GM10266 (cell line): ENCODE results near the gene ALDOA.

Source experiments
- DNase-seq: peaks from one replicate; pipeline ENCODE4 v3.0.0; 2012; ENCODE audit errors: extremely low spot score
- TF ChIP-seq, protein P1 (sequence below): IDR thresholded peaks from 2 replicates; pipeline ENCODE4 v1.5.1; 2012; ENCODE audit warnings: mild to moderate bottlenecking, low read depth; ENCODE audit not compliant: control insufficient read depth, insufficient read depth; ENCODE audit errors: missing control alignments

Gene ALDOA

DNA sequence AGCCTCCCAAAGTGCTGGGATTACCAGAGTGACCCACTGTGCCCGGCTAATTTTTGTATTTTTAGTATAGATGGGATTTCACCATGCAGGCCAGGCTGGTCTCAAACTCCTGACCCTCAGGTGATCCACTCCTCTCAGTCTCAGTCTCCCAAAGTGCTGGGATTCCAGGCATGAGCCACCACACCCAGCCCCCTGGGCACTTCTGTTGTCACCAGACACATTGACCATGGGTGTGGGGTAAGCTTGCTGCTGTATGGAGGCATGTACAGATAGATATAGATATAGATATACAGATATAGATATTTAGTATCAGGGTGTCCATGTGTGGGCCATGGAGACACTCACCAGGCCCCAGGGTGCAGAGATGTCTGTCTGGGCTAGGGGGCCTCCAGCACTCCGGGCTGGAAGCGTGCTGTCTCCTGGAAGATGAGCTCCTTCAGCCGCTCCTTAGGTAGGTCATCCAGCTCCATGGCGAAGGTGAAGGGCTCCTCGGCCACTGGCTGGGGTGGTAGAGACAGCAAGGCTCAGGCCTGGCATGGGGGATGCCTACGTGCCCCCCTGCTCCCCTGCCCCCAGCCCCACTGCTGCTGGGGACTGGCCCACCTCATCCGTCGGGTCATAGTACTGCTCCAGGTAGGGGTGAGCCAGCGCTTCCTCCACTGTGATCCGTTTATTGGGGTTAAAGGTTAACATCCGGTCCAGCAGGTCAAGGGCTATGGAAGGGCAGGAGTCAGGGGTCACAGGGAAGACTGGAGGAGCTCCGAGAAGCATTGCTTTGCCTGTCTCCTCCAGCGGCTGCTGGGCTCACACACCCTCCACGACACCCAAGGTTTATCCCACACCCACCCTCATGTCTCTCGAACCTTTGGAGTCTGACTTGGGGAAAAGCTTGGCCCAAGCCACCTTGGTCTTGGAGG lies 51.0 kb downstream of the ALDOA start:
- TF ChIP-seq, protein P1, sequence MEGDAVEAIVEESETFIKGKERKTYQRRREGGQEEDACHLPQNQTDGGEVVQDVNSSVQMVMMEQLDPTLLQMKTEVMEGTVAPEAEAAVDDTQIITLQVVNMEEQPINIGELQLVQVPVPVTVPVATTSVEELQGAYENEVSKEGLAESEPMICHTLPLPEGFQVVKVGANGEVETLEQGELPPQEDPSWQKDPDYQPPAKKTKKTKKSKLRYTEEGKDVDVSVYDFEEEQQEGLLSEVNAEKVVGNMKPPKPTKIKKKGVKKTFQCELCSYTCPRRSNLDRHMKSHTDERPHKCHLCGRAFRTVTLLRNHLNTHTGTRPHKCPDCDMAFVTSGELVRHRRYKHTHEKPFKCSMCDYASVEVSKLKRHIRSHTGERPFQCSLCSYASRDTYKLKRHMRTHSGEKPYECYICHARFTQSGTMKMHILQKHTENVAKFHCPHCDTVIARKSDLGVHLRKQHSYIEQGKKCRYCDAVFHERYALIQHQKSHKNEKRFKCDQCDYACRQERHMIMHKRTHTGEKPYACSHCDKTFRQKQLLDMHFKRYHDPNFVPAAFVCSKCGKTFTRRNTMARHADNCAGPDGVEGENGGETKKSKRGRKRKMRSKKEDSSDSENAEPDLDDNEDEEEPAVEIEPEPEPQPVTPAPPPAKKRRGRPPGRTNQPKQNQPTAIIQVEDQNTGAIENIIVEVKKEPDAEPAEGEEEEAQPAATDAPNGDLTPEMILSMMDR, result no peak
- DNase-seq, result no peak

DNA sequence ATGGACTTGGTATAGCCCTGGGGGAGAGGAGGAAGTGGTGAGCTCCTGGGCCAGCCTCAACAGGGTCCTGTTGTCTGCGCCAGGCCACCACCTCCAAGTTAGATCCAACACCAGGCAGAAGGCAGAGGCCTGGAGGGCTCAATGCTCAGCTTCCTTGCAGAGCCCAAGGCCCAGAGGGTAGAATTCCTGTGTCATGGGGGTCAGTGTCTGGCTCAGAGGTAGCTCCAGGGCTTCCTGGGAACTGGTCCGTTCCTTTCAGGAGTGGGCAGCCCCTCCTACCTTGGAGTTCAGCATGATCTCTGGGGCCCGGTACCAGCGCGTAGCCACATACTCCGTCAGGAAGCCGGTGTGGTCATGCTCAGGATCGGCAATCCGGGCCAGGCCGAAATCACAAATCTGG lies 52.2 kb downstream of the ALDOA start:
- no peak for DNase-seq
- TF ChIP-seq, protein P1, result no peak

DNA sequence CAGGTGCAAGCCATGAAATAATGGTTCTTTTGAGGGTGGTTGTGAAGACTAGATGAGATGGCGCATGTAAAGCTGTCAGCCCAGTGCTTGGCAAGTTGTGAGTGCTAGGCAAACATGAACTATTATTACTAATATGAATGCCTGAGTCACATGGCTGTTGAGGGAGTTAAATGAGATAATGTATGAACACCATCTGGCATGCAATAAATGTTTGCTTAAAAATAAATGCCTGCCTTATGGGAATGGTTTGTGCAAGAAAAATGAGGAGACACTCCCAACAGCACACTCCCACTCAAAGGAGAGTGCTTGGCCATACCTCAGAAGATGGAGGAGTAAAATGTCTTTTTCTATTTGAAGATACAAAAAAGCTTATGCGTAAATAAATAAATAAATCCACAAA lies 53.9 kb downstream of the ALDOA start:
- TF ChIP-seq, protein P1, result no peak

More for the DNA sequence above, 53.9 kb downstream of the ALDOA start:
- no peak for DNase-seq
